Fibroblast of skin of right quadriceps (primary cell): ENCODE results near the gene FRMD4A.
"Not testable (repeated sequence)": the region's sequence is repeated elsewhere in the genome, so short reads cannot be mapped to it uniquely, and the experiment has no call there.

Source experiments
- DNase-seq: peaks from one replicate; pipeline ENCODE4 v3.0.0-alpha.2; 2013

FRMD4A gene

GRCh38 chr10:13971601-13972475 is 358.9 kb downstream of the FRMD4A start:
- peak; percentile 94 for DNase-seq

GRCh38 chr10:13970957-13971353 is 359.8 kb downstream of the FRMD4A start:
- no peak for DNase-seq

- no peak for DNase-seq
These were observed 360.3 kb downstream of the FRMD4A start for GRCh38 chr10:13970236-13970956.

- DNase-seq: no peak
These were observed 361.0 kb downstream of the FRMD4A start for GRCh38 chr10:13969792-13970140.

GRCh38 chr10:13969118-13969791 is 361.5 kb downstream of the FRMD4A start:
- no peak for DNase-seq

GRCh38 chr10:13961853-13962252 is 368.9 kb downstream of the FRMD4A start:
- no peak for DNase-seq

GRCh38 chr10:13961097-13961496 is 369.6 kb downstream of the FRMD4A start:
- peak; percentile 97 for DNase-seq

- no peak for DNase-seq
These were observed 370.1 kb downstream of the FRMD4A start for GRCh38 chr10:13960603-13961002.

GRCh38 chr10:13959443-13960359 is 371.0 kb downstream of the FRMD4A start:
- DNase-seq: no peak

- DNase-seq: no peak
These were observed 372.9 kb downstream of the FRMD4A start for GRCh38 chr10:13957856-13958255.

GRCh38 chr10:13956826-13957225 is 373.9 kb downstream of the FRMD4A start:
- peak; percentile 47 for DNase-seq

GRCh38 chr10:13955409-13956068 is 375.2 kb downstream of the FRMD4A start:
- DNase-seq: no peak

- not testable (repeated sequence) for DNase-seq
These were observed 376.5 kb downstream of the FRMD4A start for GRCh38 chr10:13954195-13954594.

- DNase-seq: no peak
These were observed 377.4 kb downstream of the FRMD4A start for GRCh38 chr10:13953371-13953770.

GRCh38 chr10:13950543-13950939 is 380.2 kb downstream of the FRMD4A start:
- no peak for DNase-seq

GRCh38 chr10:13949844-13950542 is 380.7 kb downstream of the FRMD4A start:
- DNase-seq: peak; percentile 95

GRCh38 chr10:13946209-13946460 is 384.6 kb downstream of the FRMD4A start:
- no peak for DNase-seq

- DNase-seq: no peak
These were observed 385.1 kb downstream of the FRMD4A start for GRCh38 chr10:13945390-13946208.

GRCh38 chr10:13944823-13945222 is 385.9 kb downstream of the FRMD4A start:
- DNase-seq: no peak

GRCh38 chr10:13943735-13944398 is 386.9 kb downstream of the FRMD4A start:
- no peak for DNase-seq
